ENCODE measurements around the gene GTPBP4.

DNA sequence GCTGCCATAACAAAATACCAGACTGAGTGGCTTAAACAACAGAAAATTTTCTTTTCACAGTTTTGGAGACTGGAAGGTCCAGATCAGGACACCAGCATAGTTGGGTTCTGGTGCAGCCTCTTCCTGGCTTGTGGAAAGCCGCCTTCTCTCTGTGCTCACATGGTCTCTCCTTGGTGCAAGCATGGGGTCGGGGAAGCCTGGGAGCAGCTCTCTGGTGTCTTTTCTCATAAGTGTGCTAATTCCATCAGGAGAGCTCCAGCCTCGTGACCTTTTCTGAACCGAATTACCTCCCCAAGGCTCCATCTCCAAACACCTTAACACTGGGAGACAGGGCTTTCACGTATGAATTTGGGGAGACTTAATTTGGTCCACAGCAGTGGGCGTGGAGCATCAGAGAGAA lies 4.8 kb upstream of the GTPBP4 start:
- no peak for TF ChIP-seq ATF6 (CRISPR knock-in tag; IDR thresholded peaks at IDR 0.05)
- TF ChIP-seq FOXA3 (CRISPR knock-in tag; conservative IDR thresholded peaks at IDR 0.05 in 1 of 2, IDR thresholded peaks at IDR 0.05 in 1 of 2), result no peak
- TF ChIP-seq, protein P1, sequence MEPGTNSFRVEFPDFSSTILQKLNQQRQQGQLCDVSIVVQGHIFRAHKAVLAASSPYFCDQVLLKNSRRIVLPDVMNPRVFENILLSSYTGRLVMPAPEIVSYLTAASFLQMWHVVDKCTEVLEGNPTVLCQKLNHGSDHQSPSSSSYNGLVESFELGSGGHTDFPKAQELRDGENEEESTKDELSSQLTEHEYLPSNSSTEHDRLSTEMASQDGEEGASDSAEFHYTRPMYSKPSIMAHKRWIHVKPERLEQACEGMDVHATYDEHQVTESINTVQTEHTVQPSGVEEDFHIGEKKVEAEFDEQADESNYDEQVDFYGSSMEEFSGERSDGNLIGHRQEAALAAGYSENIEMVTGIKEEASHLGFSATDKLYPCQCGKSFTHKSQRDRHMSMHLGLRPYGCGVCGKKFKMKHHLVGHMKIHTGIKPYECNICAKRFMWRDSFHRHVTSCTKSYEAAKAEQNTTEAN (CRISPR knock-in tag; IDR thresholded peaks at IDR 0.05), result no peak
- TF ChIP-seq, protein P2, sequence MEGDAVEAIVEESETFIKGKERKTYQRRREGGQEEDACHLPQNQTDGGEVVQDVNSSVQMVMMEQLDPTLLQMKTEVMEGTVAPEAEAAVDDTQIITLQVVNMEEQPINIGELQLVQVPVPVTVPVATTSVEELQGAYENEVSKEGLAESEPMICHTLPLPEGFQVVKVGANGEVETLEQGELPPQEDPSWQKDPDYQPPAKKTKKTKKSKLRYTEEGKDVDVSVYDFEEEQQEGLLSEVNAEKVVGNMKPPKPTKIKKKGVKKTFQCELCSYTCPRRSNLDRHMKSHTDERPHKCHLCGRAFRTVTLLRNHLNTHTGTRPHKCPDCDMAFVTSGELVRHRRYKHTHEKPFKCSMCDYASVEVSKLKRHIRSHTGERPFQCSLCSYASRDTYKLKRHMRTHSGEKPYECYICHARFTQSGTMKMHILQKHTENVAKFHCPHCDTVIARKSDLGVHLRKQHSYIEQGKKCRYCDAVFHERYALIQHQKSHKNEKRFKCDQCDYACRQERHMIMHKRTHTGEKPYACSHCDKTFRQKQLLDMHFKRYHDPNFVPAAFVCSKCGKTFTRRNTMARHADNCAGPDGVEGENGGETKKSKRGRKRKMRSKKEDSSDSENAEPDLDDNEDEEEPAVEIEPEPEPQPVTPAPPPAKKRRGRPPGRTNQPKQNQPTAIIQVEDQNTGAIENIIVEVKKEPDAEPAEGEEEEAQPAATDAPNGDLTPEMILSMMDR (IDR thresholded peaks at IDR 0.05 in 2 of 3, conservative IDR thresholded peaks at IDR 0.05 in 1 of 3; ENCODE audit: insufficient read depth in 2 of 3, low read depth in 1 of 3, low read length in 3 of 3), result no peak
- TF ChIP-seq HDAC2 (IDR thresholded peaks at IDR 0.05), result no peak
- TF ChIP-seq CHD1 (IDR thresholded peaks at IDR 0.05; ENCODE audit: low read length), result no peak
- TF ChIP-seq PRMT5 (CRISPR knock-in tag; IDR thresholded peaks at IDR 0.05), result no peak
- TF ChIP-seq NRF1 (conservative IDR thresholded peaks at IDR 0.05 in 1 of 2, IDR thresholded peaks at IDR 0.05 in 1 of 2), result no peak
- TF ChIP-seq, protein P3, sequence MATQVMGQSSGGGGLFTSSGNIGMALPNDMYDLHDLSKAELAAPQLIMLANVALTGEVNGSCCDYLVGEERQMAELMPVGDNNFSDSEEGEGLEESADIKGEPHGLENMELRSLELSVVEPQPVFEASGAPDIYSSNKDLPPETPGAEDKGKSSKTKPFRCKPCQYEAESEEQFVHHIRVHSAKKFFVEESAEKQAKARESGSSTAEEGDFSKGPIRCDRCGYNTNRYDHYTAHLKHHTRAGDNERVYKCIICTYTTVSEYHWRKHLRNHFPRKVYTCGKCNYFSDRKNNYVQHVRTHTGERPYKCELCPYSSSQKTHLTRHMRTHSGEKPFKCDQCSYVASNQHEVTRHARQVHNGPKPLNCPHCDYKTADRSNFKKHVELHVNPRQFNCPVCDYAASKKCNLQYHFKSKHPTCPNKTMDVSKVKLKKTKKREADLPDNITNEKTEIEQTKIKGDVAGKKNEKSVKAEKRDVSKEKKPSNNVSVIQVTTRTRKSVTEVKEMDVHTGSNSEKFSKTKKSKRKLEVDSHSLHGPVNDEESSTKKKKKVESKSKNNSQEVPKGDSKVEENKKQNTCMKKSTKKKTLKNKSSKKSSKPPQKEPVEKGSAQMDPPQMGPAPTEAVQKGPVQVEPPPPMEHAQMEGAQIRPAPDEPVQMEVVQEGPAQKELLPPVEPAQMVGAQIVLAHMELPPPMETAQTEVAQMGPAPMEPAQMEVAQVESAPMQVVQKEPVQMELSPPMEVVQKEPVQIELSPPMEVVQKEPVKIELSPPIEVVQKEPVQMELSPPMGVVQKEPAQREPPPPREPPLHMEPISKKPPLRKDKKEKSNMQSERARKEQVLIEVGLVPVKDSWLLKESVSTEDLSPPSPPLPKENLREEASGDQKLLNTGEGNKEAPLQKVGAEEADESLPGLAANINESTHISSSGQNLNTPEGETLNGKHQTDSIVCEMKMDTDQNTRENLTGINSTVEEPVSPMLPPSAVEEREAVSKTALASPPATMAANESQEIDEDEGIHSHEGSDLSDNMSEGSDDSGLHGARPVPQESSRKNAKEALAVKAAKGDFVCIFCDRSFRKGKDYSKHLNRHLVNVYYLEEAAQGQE (IDR thresholded peaks at IDR 0.05; ENCODE audit: borderline replicate concordance), result no peak
- TF ChIP-seq, protein P3 (CRISPR knock-in tag; IDR thresholded peaks at IDR 0.05; ENCODE audit: low read depth), result no peak
- no peak for TF ChIP-seq SIRT6 (IDR thresholded peaks at IDR 0.05; ENCODE audit: low read depth, low read length)
- no peak for TF ChIP-seq CBX5 (IDR thresholded peaks at IDR 0.05; ENCODE audit: borderline replicate concordance, low read depth)
- TF ChIP-seq POLR2AphosphoS5 (IDR thresholded peaks at IDR 0.05; ENCODE audit: control insufficient read depth, insufficient read depth, low read depth, low read length), result no peak
- TF ChIP-seq MAX (CRISPR knock-in tag; IDR thresholded peaks at IDR 0.05), result no peak

Data from K562 (cell line).